IPS DF 6.9 (cell line): ENCODE measurements around the gene PLEKHG7.

ENCODE experiments used
- DNase-seq: peaks from one replicate; pipeline ENCODE4 v3.0.0-alpha.2; 2013; ENCODE audit warnings: low read depth, low spot score
- H3K27ac ChIP-seq: one replicate; pipeline ENCODE4 v1.5.1; 2013; ENCODE audit warnings: low read length, control low read depth
- H3K27me3 ChIP-seq: 2 replicates; pipeline ENCODE4 v1.6.1; 2013; ENCODE audit warnings: mild to moderate bottlenecking, low read length; ENCODE audit not compliant: control insufficient read depth, insufficient read depth
- H3K36me3 ChIP-seq: 2 replicates; pipeline ENCODE4 v1.6.1; 2013; ENCODE audit warnings: low read length; ENCODE audit not compliant: control insufficient read depth, insufficient read depth
- H3K4me1 ChIP-seq: 2 replicates; pipeline ENCODE4 v1.6.1; 2013; ENCODE audit warnings: low read length; ENCODE audit not compliant: control insufficient read depth, insufficient read depth
- H3K4me3 ChIP-seq: 2 replicates; pipeline ENCODE4 v1.5.1; 2013; ENCODE audit warnings: mild to moderate bottlenecking, low read length
- H3K9me3 ChIP-seq: 2 replicates; pipeline ENCODE4 v1.6.1; 2013; ENCODE audit warnings: low read length, inconsistent platforms; ENCODE audit not compliant: control insufficient read depth, insufficient read depth
- WGBS: extraction: QIAGEN DNeasy Blood & Tissue Kit; methylation state at CpG from one replicate; pipeline ENCODE4 v1.1.7; 2013; ENCODE audit warnings: mixed read lengths, missing lambda C conversion rate; ENCODE audit not compliant: insufficient read length, insufficient coverage; 5-methylcytosine and 5-hydroxymethylcytosine counted together

PLEKHG7 gene

GRCh38 chr12:92765871-92766270, 63.1 kb downstream of the PLEKHG7 start:
- WGBS: no CpG with 5 or more reads among the region's 1 CpG

DNA sequence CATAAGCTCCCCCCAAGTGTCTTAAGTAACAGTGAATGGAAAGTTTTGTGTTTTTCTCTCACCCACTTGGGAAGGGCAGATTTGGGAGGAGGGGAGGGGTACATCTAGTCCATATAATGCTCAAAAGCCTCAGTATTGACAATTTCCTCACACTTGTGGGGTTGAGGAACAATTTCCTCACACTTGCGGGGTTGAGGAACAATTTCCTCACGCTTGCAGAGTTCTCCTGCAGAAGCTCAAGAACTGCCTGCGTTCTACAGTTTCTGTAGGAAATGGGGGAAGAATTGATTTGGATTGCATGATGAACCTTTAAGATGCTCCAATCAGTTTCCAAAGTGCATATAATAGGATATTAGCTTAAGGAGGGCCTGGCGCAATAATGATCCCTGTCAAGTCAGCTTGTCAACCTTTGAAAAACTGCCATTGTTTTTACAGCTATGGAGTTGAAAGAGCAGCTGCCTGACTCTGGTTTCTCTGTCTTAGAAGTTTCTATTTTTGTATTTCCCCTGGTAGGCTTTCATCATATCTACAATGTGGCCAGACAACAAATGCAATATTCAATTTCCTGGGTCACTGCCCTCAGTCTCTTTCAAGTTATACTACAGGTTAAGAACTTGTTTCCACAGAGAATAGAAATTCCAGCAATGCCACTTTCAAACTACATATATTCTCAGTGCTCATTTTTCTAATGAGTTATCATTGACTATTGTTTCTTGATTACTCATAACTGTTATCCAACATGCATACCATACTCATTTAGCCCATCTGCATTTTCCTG, 66.5 kb downstream of the PLEKHG7 start:
- H3K4me3 ChIP-seq: no peak overlapping the region
- H3K36me3 ChIP-seq: no peaks in the 10 kb centered on the region
- H3K27me3 ChIP-seq: no peaks in the 10 kb centered on the region
- no peak for DNase-seq
- no peaks in the 10 kb centered on the region for H3K9me3 ChIP-seq
- no CpG with 5 or more reads among the region's 4 CpGs for WGBS
- no peak overlapping the region for H3K27ac ChIP-seq
- H3K4me1 ChIP-seq: peaks cover 1% of the 10 kb centered on the region; the same call in 1 of the 2 replicates

More at GRCh38 chr12:92765871-92766270, 63.1 kb downstream of the PLEKHG7 start:
- no peaks in the 10 kb centered on the region for H3K27me3 ChIP-seq
- no peak overlapping the region for H3K4me3 ChIP-seq
- H3K27ac ChIP-seq: no peak overlapping the region
- DNase-seq: no peak
- H3K4me1 ChIP-seq: peaks cover 1% of the 10 kb centered on the region; the same call in 1 of the 2 replicates
- H3K9me3 ChIP-seq: no peaks in the 10 kb centered on the region
- no peaks in the 10 kb centered on the region for H3K36me3 ChIP-seq

DNA sequence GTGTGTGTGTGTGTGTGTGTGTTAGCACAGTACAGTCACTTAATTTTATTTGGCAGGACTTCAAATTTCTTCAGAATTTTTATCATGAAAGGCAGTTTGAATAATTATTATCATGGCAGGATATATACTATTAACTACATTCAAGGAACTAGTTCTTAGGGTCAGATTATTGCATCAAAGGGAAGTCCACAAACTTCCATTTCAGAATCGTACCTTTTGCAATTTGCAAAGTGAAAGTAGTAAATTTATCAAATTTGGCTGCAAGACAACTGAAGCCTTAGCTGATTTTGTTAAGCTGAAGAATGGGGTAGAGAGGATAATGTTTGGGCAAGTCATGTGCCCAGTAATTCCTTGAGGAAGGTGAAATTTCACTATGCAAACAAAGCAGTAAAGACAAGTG, 68.2 kb downstream of the PLEKHG7 start:
- no peak for DNase-seq
- Histone ChIP-seq H3K27me3 (no peaks in the 10 kb centered on the region), H3K4me3 (no peak overlapping the region), H3K27ac (no peak overlapping the region), H3K36me3 (no peaks in the 10 kb centered on the region), H3K9me3 (no peaks in the 10 kb centered on the region), H3K4me1 (no peaks in the 10 kb centered on the region)
- WGBS: no CpG with 5 or more reads among the region's 1 CpG

- no peaks in the 10 kb centered on the region for H3K9me3 ChIP-seq
- no peak overlapping the region for H3K4me3 ChIP-seq
- H3K4me1 ChIP-seq: no peaks in the 10 kb centered on the region
- no peaks in the 10 kb centered on the region for H3K27me3 ChIP-seq
- no peak overlapping the region for H3K27ac ChIP-seq
- H3K36me3 ChIP-seq: no peaks in the 10 kb centered on the region
- no peak for DNase-seq
These were observed 72.6 kb downstream of the PLEKHG7 start for GRCh38 chr12:92775416-92775815.

- no CpG with 5 or more reads among the region's 3 CpGs for WGBS
- Histone ChIP-seq H3K4me3 (no peak overlapping the region), H3K27ac (no peak overlapping the region), H3K27me3 (no peaks in the 10 kb centered on the region), H3K9me3 (no peaks in the 10 kb centered on the region), H3K4me1 (no peaks in the 10 kb centered on the region), H3K36me3 (no peaks in the 10 kb centered on the region)
- no peak for DNase-seq
These were observed 75.7 kb downstream of the PLEKHG7 start for GRCh38 chr12:92778525-92778924.

GRCh38 chr12:92779902-92780301, 77.1 kb downstream of the PLEKHG7 start:
- Histone ChIP-seq H3K36me3 (no peaks in the 10 kb centered on the region), H3K27ac (no peak overlapping the region), H3K9me3 (no peaks in the 10 kb centered on the region), H3K27me3 (no peaks in the 10 kb centered on the region), H3K4me3 (no peak overlapping the region), H3K4me1 (no peaks in the 10 kb centered on the region)
- DNase-seq: no peak
- WGBS: no CpG with 5 or more reads among the region's 1 CpG

DNA sequence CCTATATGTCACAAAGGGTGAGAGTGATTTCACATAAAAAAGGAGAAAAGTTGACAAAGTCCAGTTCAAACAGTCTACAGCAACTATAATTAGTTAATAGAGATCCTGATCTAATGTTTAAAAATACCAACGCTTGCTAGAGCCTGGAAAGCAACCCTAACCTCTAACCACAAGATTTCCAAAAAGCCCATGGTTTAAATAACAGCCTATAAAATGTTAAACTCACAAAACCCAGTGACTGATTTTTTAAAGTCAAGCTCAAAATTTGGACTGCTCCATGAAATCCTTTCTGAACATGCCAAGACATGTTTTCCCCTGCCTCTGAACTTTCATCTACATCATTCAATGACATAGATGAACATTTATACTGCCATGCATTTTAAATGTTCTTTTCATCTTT, 81.6 kb downstream of the PLEKHG7 start:
- no peaks in the 10 kb centered on the region for H3K4me1 ChIP-seq
- H3K4me3 ChIP-seq: no peak overlapping the region
- H3K27ac ChIP-seq: no peak overlapping the region
- WGBS: no CpG with 5 or more reads among the region's 1 CpG
- H3K36me3 ChIP-seq: no peaks in the 10 kb centered on the region
- no peak for DNase-seq
- H3K9me3 ChIP-seq: no peaks in the 10 kb centered on the region
- no peaks in the 10 kb centered on the region for H3K27me3 ChIP-seq

- no CpG with 5 or more reads among the region's 1 CpG for WGBS
- no peaks in the 10 kb centered on the region for H3K9me3 ChIP-seq
- H3K4me1 ChIP-seq: no peaks in the 10 kb centered on the region
- H3K36me3 ChIP-seq: no peaks in the 10 kb centered on the region
- no peak overlapping the region for H3K27ac ChIP-seq
- H3K27me3 ChIP-seq: no peaks in the 10 kb centered on the region
- DNase-seq: peak; percentile 39
- no peak overlapping the region for H3K4me3 ChIP-seq
These were observed 82.2 kb downstream of the PLEKHG7 start for GRCh38 chr12:92784797-92785562.

- no CpG with 5 or more reads among the region's 1 CpG for WGBS
- no peaks in the 10 kb centered on the region for H3K9me3 ChIP-seq
- no peaks in the 10 kb centered on the region for H3K27me3 ChIP-seq
- no peak for DNase-seq
- H3K27ac ChIP-seq: no peak overlapping the region
- no peak overlapping the region for H3K4me3 ChIP-seq
- no peaks in the 10 kb centered on the region for H3K4me1 ChIP-seq
- no peaks in the 10 kb centered on the region for H3K36me3 ChIP-seq
These were observed 82.8 kb downstream of the PLEKHG7 start for GRCh38 chr12:92785563-92785950.

DNA sequence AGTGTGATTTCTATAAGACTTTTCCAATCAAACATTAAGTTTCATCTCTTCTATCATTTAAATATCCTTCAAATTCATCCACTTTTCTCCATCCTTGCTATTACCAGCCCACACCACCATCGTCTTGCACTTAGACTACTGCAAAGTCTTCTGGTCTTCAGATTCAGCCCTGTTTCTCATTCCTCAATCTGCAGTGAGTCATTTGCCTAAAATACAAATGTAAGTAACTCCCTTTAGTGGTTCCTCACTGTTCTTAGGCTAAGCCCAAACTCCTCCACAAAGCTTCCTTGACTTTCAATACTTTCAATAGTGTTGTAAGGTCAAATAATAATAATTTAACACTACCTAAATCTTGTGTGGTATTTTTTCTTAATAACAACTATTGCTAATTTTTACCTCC, 83.3 kb downstream of the PLEKHG7 start:
- WGBS: 100% methylated on average over 1 of the region's 1 CpG

More for the DNA sequence above, 83.3 kb downstream of the PLEKHG7 start:
- Histone ChIP-seq H3K9me3 (no peaks in the 10 kb centered on the region), H3K27ac (no peak overlapping the region), H3K4me3 (no peak overlapping the region), H3K27me3 (no peaks in the 10 kb centered on the region), H3K36me3 (no peaks in the 10 kb centered on the region), H3K4me1 (no peaks in the 10 kb centered on the region)
- DNase-seq: no peak
